Adrenal gland (tissue), 12 donors: ENCODE results near the gene AUTS2. TPM values are rescaled to one million over a fixed set of nuclear protein-coding genes. Genes with fewer than 3 reads are reported as not detected.

Experiments used
- DNase-seq, 7 donors: peaks; one replicate each; pipeline ENCODE4 v3.0.0-alpha.2; 2019 to 2020
- H3K27ac ChIP-seq, 5 donors: fragments of 200-600 bp; sonication (generic) in 4 of 5; 1 replicate in 3 of 5; 2 replicates in 2 of 5; pipeline versions ENCODE4 v1.5.1 to v1.8.0; 2016 to 2020; ENCODE audit warnings: mild to moderate bottlenecking in 1 of 5
- H3K27me3 ChIP-seq: fragments of 200-600 bp; 2 replicates; pipeline ENCODE4 v1.8.0; 2021
- H3K36me3 ChIP-seq, 2 donors: fragments of 200-600 bp; replicated peaks in 1 of 2; 1 replicate in 1 of 2; 2 replicates in 1 of 2; pipeline versions ENCODE4 v1.5.1 to v1.8.0; 2018 to 2022
- H3K4me1 ChIP-seq, 2 donors: fragments of 200-600 bp; replicated peaks in 1 of 2; 1 replicate in 1 of 2; 2 replicates in 1 of 2; pipeline versions ENCODE4 v1.5.1 to v1.8.0; 2018 to 2021
- H3K4me3 ChIP-seq, 4 donors: fragments of 200-600 bp; sonication (generic) in 3 of 4; one replicate each; pipeline ENCODE4 v1.5.1; 2016 to 2018
- H3K9me3 ChIP-seq, 3 donors: fragments of 200-600 bp; sonication (generic) in 1 of 3; replicated peaks in 1 of 3; 1 replicate in 2 of 3; 2 replicates in 1 of 3; pipeline versions ENCODE4 v1.5.1 to v1.8.0; 2016 to 2021
- POLR2A ChIP-seq, 2 donors: fragments of 450-650 bp; IDR thresholded peaks; one replicate each; pipeline ENCODE4 v1.6.1; 2017; ENCODE audit warnings: antibody characterized with exemption in 2 of 2, mild to moderate bottlenecking in 2 of 2, moderate library complexity in 1 of 2
- WGBS, 4 donors: extraction: QIAGEN DNeasy Blood & Tissue Kit in 2 of 4; methylation state at CpG; one replicate each; pipeline versions ENCODE4 v1.1.5 to v1.1.7; 2013 to 2017; 5-methylcytosine and 5-hydroxymethylcytosine counted together
- intact Hi-C, 2 donors: fragments of 100-400 bp; cut with DNase I; formaldehyde crosslinking; loops; one replicate each; pipeline versions ENCODE4 v1.14.1 to v1.15.0; 2022 to 2023
- polyA plus RNA-seq, 3 donors: library from polyadenylated mRNA; stranded (reverse); fragments of 200-250 nt in 2 of 3; fragments of 350-450 nt in 1 of 3; fragmentation: Illumina TruSeq in 1 of 3; extraction: RNeasy Lipid Tissue Mini Kit (QIAGEN cat#74804) in 1 of 3; gene quantifications; one replicate each; pipeline ENCODE4 v1.2.3, GENCODE V29; 2013 to 2014
- total RNA-seq, 9 donors: library from RNA; depleted of rRNA in 4 of 9; stranded (reverse); fragments of >200 nt in 4 of 9; fragments of 120-200 nt in 1 of 9; fragmentation: NEBNext Ultra II Directional in 1 of 9; extraction: Animal tissue kit (Norgen Biotek cat#: 25700) in 1 of 9; gene quantifications; one replicate each; pipeline versions ENCODE4 v1.1.0 to v1.2.4, GENCODE V29; 2013 to 2023
- TF ChIP-seq, protein P1 (sequence below), 6 experiments: fragments of 450-650 bp in 4 of 6; fragments of 200-600 bp in 2 of 6; sonication (generic) in 1 of 6; IDR thresholded peaks; 1 replicate in 5 of 6; 2 replicates in 1 of 6; pipeline versions ENCODE4 v1.5.1 to v1.8.0; 2016 to 2021; ENCODE audit warnings: antibody characterized with exemption in 6 of 6, mild to moderate bottlenecking in 2 of 6, moderate library complexity in 1 of 6
- donor health status: healthy with polysubstance abuse.
- donor health status: Bipolar disorder and iron deficiency.
- donor health status: DM: yes; HTN: yes; CAD: no.
- donor health status: DM: no; HTN: no; CAD: no.
- donor health status: DM: no; HTN: no; CAD: no.
- donor health status: DM: yes; HTN: yes; CAD: no.

Gene AUTS2
- total and polyA plus RNA-seq, 12 donors: 6.4 to 44.0 (median 15.2) TPM

DNA sequence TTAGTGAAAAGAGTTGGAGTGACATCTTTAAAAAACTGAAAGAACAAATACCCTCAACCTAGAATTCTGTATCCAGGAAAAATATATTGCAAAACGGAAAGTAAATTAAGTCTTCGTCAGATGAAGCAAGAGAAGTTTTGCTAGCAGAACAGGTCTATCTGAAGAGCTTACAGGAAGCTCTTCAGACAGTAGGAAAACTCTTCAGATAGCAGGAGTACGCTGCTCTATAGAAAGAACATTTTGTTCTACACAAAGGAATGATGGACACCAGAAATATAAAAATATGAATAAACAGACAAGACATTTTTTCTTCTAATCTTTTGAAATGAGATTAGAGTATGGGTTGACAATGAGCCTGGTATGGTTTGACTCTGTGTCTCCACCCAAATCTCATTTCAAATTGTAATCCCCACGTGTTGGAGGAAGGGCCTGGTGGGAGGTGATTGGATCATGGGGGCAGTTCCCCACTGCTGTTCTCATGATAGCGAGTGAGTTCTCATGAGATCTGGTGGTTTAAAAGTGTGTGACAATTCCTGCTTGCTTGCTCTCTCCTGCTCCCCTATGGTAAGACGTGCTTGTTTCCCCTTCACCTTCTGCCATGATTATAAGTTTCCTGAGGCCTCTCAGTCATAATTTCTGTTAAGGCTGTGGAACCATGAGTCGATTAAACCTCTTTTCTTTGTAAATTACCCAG lies 567.3 kb downstream of the AUTS2 start:
- intact Hi-C loops: no loop called here
- TF ChIP-seq, protein P1, sequence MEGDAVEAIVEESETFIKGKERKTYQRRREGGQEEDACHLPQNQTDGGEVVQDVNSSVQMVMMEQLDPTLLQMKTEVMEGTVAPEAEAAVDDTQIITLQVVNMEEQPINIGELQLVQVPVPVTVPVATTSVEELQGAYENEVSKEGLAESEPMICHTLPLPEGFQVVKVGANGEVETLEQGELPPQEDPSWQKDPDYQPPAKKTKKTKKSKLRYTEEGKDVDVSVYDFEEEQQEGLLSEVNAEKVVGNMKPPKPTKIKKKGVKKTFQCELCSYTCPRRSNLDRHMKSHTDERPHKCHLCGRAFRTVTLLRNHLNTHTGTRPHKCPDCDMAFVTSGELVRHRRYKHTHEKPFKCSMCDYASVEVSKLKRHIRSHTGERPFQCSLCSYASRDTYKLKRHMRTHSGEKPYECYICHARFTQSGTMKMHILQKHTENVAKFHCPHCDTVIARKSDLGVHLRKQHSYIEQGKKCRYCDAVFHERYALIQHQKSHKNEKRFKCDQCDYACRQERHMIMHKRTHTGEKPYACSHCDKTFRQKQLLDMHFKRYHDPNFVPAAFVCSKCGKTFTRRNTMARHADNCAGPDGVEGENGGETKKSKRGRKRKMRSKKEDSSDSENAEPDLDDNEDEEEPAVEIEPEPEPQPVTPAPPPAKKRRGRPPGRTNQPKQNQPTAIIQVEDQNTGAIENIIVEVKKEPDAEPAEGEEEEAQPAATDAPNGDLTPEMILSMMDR (IDR thresholded peaks at IDR 0.05): no peak
- no peak for TF ChIP-seq POLR2A (IDR thresholded peaks at IDR 0.05)
- H3K27me3 ChIP-seq: no peaks in the 10 kb centered on the region
- no peak for DNase-seq
- H3K9me3 ChIP-seq: no peaks in the 10 kb centered on the region
- 87 to 91% (median 88%) methylated on average over 7 of the region's 7 CpGs for WGBS, 4 donors
- no peaks in the 10 kb centered on the region for H3K36me3 ChIP-seq
- H3K4me1 ChIP-seq: no peaks in the 10 kb centered on the region
- no peak overlapping the region for H3K27ac ChIP-seq
- no peak overlapping the region for H3K4me3 ChIP-seq

DNA sequence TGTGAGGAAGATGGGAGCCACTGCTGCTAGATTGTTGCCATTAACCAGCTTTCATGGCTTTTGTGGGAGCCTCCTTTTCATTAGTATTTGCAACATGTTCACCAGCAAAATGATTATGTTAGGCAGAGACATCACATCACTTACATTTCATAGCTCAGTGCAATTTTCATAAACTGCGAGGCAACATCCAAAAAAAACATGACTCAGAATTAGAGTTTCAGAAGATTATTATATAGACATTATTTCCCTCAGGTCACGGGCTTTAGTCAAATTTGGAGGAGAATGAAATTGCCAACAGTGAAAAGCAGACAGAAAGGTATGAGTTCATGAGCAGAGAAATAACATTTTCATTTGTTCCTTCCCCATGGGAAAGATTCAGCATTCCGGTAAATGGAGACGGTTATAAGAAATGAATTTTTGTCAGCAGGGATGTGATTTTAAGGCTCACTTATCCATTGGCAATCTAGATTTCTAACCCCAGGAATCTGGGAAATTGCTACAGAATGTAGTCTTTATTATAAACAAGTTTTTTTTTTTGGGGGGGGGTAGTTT lies 573.2 kb downstream of the AUTS2 start:
- intact Hi-C loops: no loop called here
- no peak overlapping the region for H3K27ac ChIP-seq
- no peaks in the 10 kb centered on the region for H3K36me3 ChIP-seq
- no peak overlapping the region for H3K4me3 ChIP-seq
- no peaks in the 10 kb centered on the region for H3K4me1 ChIP-seq
- no peaks in the 10 kb centered on the region for H3K9me3 ChIP-seq
- no peaks in the 10 kb centered on the region for H3K27me3 ChIP-seq
- WGBS, 4 donors: 94 to 98% (median 95%) methylated on average over 4 of the region's 4 CpGs
- no peak for DNase-seq
- TF ChIP-seq, protein P1 (IDR thresholded peaks at IDR 0.05): no peak
- no peak for TF ChIP-seq POLR2A (IDR thresholded peaks at IDR 0.05)

DNA sequence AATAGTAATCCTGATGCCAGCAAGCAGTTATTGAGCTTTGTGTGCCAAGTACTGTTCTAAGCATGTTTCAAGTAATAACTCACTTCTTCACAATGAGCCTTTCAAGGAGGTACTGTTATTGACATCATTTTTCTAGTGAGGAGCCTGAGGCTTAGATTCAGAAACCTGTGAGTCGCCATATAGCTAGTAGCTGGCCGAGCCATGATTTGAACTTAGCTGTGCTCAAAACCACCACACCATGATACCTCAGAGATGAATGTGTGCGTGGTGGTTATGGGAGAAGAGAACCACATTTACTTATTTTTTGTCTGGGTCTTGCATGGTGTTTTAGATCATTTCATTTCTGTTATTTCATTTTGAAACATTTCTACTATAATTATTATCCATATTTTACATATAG lies 578.9 kb downstream of the AUTS2 start:
- no peaks in the 10 kb centered on the region for H3K9me3 ChIP-seq
- no peaks in the 10 kb centered on the region for H3K4me1 ChIP-seq
- no peaks in the 10 kb centered on the region for H3K36me3 ChIP-seq
- intact Hi-C loops: no loop called here
- no peak overlapping the region for H3K4me3 ChIP-seq
- no peak for TF ChIP-seq POLR2A (IDR thresholded peaks at IDR 0.05)
- TF ChIP-seq, protein P1 (IDR thresholded peaks at IDR 0.05): no peak
- no peaks in the 10 kb centered on the region for H3K27me3 ChIP-seq
- WGBS, 4 donors: 87 to 95% (median 91%) methylated on average over 3 of the region's 3 CpGs
- no peak for DNase-seq
- H3K27ac ChIP-seq: no peak overlapping the region

DNA sequence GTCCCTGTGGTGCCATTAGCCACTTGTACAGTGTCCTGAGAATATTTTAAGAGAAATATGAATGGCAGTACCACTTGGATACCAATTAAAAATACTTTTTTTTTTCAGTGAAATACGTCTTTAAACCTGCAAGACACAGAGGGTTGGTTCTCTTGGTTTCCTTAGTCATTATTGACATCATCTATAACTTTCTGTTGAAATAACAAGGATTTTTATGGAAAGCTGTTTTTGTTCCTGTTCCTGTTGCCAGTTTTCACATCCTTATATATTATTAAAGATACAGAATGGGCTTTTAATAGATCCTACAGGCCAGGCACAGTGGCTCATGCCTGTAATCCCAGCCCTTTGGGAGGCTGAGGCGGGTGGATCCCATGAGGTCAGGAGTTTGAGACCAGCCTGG lies 579.9 kb downstream of the AUTS2 start:
- 85 to 92% (median 89%) methylated on average over 2 of the region's 2 CpGs for WGBS, 4 donors
- no peak for DNase-seq
- Histone ChIP-seq H3K27me3 (no peaks in the 10 kb centered on the region), H3K9me3 (no peaks in the 10 kb centered on the region), H3K4me3 (no peak overlapping the region), H3K4me1 (no peaks in the 10 kb centered on the region), H3K27ac (no peak overlapping the region), H3K36me3 (no peaks in the 10 kb centered on the region)
- intact Hi-C loops: no loop called here
- no peak for TF ChIP-seq POLR2A (IDR thresholded peaks at IDR 0.05)
- TF ChIP-seq, protein P1 (IDR thresholded peaks at IDR 0.05): no peak
